SK-N-MC (cell line): Measurements from ENCODE around the gene TAPBP.
"Not testable (repeated sequence)": the region's sequence is repeated elsewhere in the genome, so short reads cannot be mapped to it uniquely, and the experiment has no call there.

ENCODE experiments used
- EZH2 ChIP-seq: fragments of 200-600 bp; sonication (generic); IDR thresholded peaks from one replicate; pipeline ENCODE4 v1.6.1; 2017; ENCODE audit warnings: antibody characterized with exemption
- FOXP2 ChIP-seq: optimal IDR thresholded peaks from 2 replicates; pipeline ENCODE3; 2011; ENCODE audit warnings: mild to moderate bottlenecking, moderate library complexity; ENCODE audit not compliant: insufficient read depth; ENCODE audit errors: extremely low read length, control extremely low read depth
- POLR2AphosphoS5 ChIP-seq: IDR thresholded peaks from 2 replicates; pipeline ENCODE4 v1.6.1; 2012; ENCODE audit warnings: mild to moderate bottlenecking, low read depth, low read length, borderline replicate concordance

DNA sequence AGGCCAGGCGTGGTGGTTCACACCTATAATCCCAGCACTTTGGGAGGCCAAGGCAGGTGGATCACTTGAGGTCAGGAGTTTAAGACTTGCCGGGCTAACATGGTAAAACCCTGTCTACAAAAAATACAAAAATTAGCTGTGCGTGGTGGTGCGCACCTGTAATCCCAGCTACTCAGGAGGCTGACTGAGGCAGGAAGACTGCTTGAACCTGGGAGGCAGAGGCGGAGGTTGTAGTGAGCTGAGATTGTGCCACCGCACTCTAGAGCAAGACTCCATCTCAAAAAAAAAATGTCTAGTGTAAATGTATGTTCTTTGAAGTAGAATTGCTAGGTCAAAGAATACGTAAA is 29.7 kb upstream of the TAPBP start:
- not testable (repeated sequence) for TF ChIP-seq POLR2AphosphoS5, EZH2, FOXP2
